IPS-18c (cell line): ENCODE measurements around the gene GNAQ.
"Not testable (repeated sequence)": the region's sequence is repeated elsewhere in the genome, so short reads cannot be mapped to it uniquely, and the experiment has no call there.

ENCODE experiments used
- H3K4me3 ChIP-seq: 2 replicates; pipeline ENCODE4 v1.7.0; 2013; ENCODE audit warnings: low read depth, mild to moderate bottlenecking, low read length, moderate library complexity; ENCODE audit not compliant: insufficient read depth
- H3K9me3 ChIP-seq: one replicate; pipeline ENCODE4 v1.6.1; 2013; ENCODE audit warnings: mild to moderate bottlenecking, low read length, moderate library complexity; ENCODE audit not compliant: control insufficient read depth, insufficient read depth

Gene GNAQ

DNA sequence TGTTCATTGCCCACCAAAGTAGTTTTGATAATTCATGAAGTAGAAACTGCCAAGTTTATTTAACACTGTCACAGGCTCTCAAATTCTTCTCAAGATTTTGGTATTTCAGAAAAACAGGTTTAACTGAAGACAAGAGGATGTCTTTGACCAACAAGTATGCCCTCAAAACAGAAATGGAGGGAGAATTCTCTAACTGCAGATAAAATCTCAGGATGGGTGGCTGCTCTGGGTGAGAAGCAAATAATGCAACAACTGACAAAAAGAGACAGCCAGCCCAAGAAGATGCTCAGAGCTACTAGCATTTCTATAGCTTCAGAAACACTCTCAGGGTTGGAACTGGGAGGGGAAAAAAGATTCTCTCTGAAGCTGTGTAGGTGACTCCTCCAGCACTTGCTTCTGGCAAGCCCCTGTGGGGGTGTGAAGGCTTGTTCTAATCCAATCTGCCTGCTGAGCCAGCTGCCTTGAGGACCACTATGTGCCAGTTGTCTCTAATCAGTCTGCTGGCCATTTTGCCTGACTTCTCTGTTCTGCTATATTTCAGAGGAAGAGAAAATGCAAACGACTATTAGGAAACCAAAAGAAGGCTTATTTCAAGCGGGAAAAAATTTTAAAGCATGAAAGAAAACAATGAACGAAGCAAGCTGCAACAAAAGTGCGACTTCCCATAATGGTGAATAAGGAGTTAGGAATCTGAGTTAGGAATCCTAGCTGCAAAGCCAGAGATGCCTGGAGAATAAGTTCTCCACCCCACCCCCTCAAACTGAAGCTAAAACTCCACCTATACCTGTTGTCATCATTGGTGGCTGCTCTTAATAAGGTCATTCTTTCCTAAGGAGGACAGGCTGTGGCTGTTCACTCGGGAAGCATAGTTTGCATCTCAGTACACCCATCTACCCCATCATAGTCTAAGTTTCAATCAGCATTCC lies 147.5 kb downstream of the GNAQ start:
- no peaks in the 10 kb centered on the region for H3K9me3 ChIP-seq
- no peak overlapping the region for H3K4me3 ChIP-seq

- Histone ChIP-seq H3K9me3 (no peaks in the 10 kb centered on the region), H3K4me3 (no peak overlapping the region)
These were observed 148.5 kb downstream of the GNAQ start for GRCh38 chr9:77883133-77883532.

DNA sequence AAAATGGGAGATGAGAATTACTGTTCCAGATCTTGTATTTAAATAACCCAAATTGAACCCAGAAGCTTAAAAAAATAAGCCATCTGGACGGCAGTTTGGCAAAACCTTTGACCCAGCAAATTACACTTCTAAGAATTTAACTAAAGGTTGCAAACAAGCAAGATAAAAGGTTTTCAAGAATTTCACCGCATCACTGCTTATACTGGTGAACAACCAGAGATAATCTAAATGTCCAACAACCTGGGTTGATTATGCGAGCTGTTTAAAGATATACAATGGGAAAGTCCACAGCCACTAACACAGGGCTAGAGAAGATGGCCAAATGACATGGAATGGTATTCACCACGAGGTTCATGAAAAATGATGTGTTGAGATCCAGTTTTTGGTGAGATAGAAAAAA lies 149.3 kb downstream of the GNAQ start:
- no peak overlapping the region for H3K4me3 ChIP-seq

DNA sequence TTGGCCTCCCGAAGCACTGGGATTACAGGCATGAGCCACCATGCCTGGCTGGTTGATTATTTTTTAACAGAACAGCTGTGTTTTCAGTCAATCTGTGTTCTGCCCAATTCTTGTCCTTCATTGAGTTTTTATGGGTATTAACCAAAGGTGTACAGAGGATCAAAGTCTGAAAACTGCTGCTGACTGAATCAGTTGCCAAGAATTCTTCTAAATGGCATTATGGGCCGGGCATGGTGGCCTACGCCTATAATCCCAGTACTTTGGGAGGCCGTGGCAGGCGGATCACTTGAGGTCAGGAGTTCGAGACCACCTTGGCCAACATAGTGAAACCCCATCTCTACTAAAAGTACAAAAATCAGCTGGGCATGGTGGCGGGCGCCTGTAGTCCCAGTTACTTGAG lies 150.0 kb downstream of the GNAQ start:
- not testable (repeated sequence) for H3K9me3 ChIP-seq, H3K4me3 ChIP-seq

More for the DNA sequence above, 149.3 kb downstream of the GNAQ start:
- no peaks in the 10 kb centered on the region for H3K9me3 ChIP-seq

GRCh38 chr9:77881111-77881510 lies 150.5 kb downstream of the GNAQ start:
- H3K4me3 ChIP-seq, result no peak overlapping the region
- no peaks in the 10 kb centered on the region for H3K9me3 ChIP-seq

GRCh38 chr9:77879437-77879943 lies 152.1 kb downstream of the GNAQ start:
- Histone ChIP-seq H3K4me3 (no peak overlapping the region), H3K9me3 (no peaks in the 10 kb centered on the region)

- H3K9me3 ChIP-seq, H3K4me3 ChIP-seq: not testable (repeated sequence)
These were observed 152.8 kb downstream of the GNAQ start for GRCh38 chr9:77878793-77879192.

GRCh38 chr9:77877976-77878375 lies 153.6 kb downstream of the GNAQ start:
- Histone ChIP-seq H3K9me3 (no peaks in the 10 kb centered on the region), H3K4me3 (no peak overlapping the region)

- Histone ChIP-seq H3K4me3 (no peak overlapping the region), H3K9me3 (no peaks in the 10 kb centered on the region)
These were observed 155.0 kb downstream of the GNAQ start for GRCh38 chr9:77876590-77876989.

- Histone ChIP-seq H3K9me3 (no peaks in the 10 kb centered on the region), H3K4me3 (no peak overlapping the region)
These were observed 155.5 kb downstream of the GNAQ start for GRCh38 chr9:77876091-77876490.

GRCh38 chr9:77872863-77873262 lies 158.7 kb downstream of the GNAQ start:
- no peaks in the 10 kb centered on the region for H3K9me3 ChIP-seq

GRCh38 chr9:77872177-77872576 lies 159.4 kb downstream of the GNAQ start:
- H3K9me3 ChIP-seq, result no peaks in the 10 kb centered on the region
- H3K4me3 ChIP-seq, result no peak overlapping the region

More at GRCh38 chr9:77872863-77873262, 158.7 kb downstream of the GNAQ start:
- no peak overlapping the region for H3K4me3 ChIP-seq

- Histone ChIP-seq H3K9me3 (no peaks in the 10 kb centered on the region), H3K4me3 (no peak overlapping the region)
These were observed 160.1 kb downstream of the GNAQ start for GRCh38 chr9:77871483-77871882.

GRCh38 chr9:77866878-77867277 lies 164.7 kb downstream of the GNAQ start:
- Histone ChIP-seq H3K9me3 (peaks cover 4% of the 10 kb centered on the region), H3K4me3 (no peak overlapping the region)

DNA sequence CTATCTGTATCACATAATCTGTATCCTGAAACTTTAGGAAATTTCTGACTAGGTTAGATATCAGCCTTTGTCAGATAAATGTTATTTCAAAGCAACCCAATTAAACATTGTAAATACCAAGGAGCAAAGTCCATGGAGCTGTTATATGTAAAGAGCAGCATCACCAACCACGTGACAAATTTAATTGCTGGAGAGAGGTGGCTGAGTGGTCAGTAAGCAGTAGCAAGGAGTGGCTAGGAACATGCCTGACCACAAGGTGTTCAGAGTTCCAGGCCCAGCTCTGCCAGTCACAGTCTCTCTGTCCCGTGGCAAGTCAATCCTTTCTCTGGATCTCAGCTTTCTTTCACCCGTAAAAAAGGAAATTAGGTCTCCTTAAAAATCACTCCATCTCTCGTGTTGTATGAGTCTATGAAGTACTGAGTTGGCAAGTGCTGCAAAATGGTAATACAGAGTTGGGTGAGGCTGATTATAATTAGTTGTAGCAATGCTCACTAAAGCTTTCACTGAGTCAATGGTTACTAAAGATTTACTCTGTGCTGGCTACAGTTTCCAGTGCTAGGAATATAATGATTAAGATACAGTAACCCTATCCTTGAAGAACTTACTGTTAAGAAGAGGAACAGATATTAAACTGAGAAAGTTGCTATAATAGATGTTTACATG lies 166.1 kb downstream of the GNAQ start:
- Histone ChIP-seq H3K4me3 (no peak overlapping the region), H3K9me3 (peaks cover 7% of the 10 kb centered on the region)

DNA sequence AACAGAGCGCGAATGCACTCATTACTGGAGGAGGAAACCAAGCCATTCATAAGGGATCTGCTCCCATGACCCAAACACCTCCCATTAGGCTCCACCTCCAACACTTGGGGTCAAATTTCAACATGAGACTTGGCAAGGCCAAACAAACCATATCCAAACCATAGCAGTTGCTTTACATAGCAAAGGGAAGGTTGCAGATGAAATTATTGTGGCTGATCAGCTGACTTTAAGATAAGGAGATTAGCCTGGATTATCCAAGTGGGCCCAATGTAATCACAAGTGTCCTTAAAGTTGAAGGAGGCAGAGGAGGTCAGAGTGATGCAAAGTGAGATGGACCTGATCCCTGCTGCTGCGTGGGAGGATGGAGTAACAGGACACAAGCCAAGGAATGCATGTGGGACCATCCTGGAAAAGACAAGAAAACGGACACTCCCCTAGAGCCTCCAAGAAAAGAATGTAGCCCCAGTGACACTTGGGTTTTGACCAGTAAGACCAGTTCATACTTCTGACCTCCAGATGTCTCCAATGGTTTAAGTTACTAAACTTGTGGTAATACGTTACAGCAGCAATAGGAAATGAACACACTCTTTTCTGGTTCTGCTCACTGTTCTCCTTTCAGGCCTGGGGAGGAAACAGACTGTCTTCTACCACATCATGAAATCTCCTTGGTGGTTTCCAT lies 167.3 kb downstream of the GNAQ start:
- Histone ChIP-seq H3K9me3 (peaks cover 10% of the 10 kb centered on the region), H3K4me3 (no peak overlapping the region)

GRCh38 chr9:77863638-77864037 lies 168.0 kb downstream of the GNAQ start:
- H3K9me3 ChIP-seq, H3K4me3 ChIP-seq: not testable (repeated sequence)

GRCh38 chr9:77860953-77861352 lies 170.7 kb downstream of the GNAQ start:
- H3K9me3 ChIP-seq, H3K4me3 ChIP-seq: not testable (repeated sequence)
